ENCODE data around the gene ANXA2R. TPM values are rescaled to one million over a fixed set of nuclear protein-coding genes. Genes with fewer than 3 reads are reported as not detected.

The ANXA2R gene
- total RNA-seq, 1 experiment from 2014 or later: 1.4 TPM

- no peak for DNase-seq (ENCODE audit: low read depth)
Measured at GRCh38 chr5:43000914-43001313, 39.2 kb downstream of the ANXA2R start.

GRCh38 chr5:43000111-43000840 lies 39.8 kb downstream of the ANXA2R start:
- DNase-seq (ENCODE audit: low read depth): peak; percentile 72

GRCh38 chr5:42995360-42995751 lies 44.8 kb downstream of the ANXA2R start:
- peak; percentile 40 for DNase-seq (ENCODE audit: low read depth)

- peak; percentile 94 for DNase-seq (ENCODE audit: low read depth)
Measured at GRCh38 chr5:42994555-42995359, 45.4 kb downstream of the ANXA2R start.

GRCh38 chr5:42994246-42994554 lies 45.9 kb downstream of the ANXA2R start:
- DNase-seq (ENCODE audit: low read depth): no peak

GRCh38 chr5:42993516-42994245 lies 46.4 kb downstream of the ANXA2R start:
- no peak for DNase-seq (ENCODE audit: low read depth)

- DNase-seq (ENCODE audit: low read depth): peak; percentile 91
Measured at GRCh38 chr5:42992088-42992879, 47.8 kb downstream of the ANXA2R start.

GRCh38 chr5:42991404-42992087 lies 48.6 kb downstream of the ANXA2R start:
- DNase-seq (ENCODE audit: low read depth): no peak

GRCh38 chr5:42990892-42991291 lies 49.2 kb downstream of the ANXA2R start:
- no peak for DNase-seq (ENCODE audit: low read depth)

Other genes starting within 250 kb of the ANXA2R start
- 20.1 and 45.1 TPM in 2 replicates for gene SELENOP, start 228.4 kb downstream of the ANXA2R start, total RNA-seq (2014; rRNA removed; shearing (Covaris generic))
- gene ZNF131, start 80.6 kb upstream of the ANXA2R start, total RNA-seq (2014; rRNA removed; shearing (Covaris generic)): 31.5 and 38.5 TPM in 2 replicates
- 0.07 and 1.1 TPM in 2 replicates for gene NIM1K, start 151.9 kb upstream of the ANXA2R start, total RNA-seq (2014; rRNA removed; shearing (Covaris generic))